HG03196 (cell line): ENCODE data around the gene TAF3.
"Not testable (repeated sequence)": the region's sequence is repeated elsewhere in the genome, so short reads cannot be mapped to it uniquely, and the experiment has no call there.

ENCODE experiments used
- ATAC-seq: cut with Tn5 transposase; IDR thresholded peaks from one replicate; pipeline ENCODE4 v1.9.1; 2021; ENCODE audit not compliant: unreplicated experiment

Gene TAF3

GRCh38 chr10:7811743-7812142, 6.6 kb upstream of the TAF3 start:
- ATAC-seq, result not testable (repeated sequence)

- ATAC-seq, result no peak
Measured at GRCh38 chr10:7813481-7813880, 4.8 kb upstream of the TAF3 start.

GRCh38 chr10:7817576-7817975, 729 bp upstream of the TAF3 start:
- no peak for ATAC-seq

GRCh38 chr10:7817984-7818294, 366 bp upstream of the TAF3 start:
- no peak for ATAC-seq

GRCh38 chr10:7819121-7819460, 786 bp downstream of the TAF3 start:
- ATAC-seq, result peak; percentile 43

- ATAC-seq, result no peak
Measured at GRCh38 chr10:7824251-7824650, 5.9 kb downstream of the TAF3 start.

GRCh38 chr10:7826971-7827370, 8.7 kb downstream of the TAF3 start:
- no peak for ATAC-seq

GRCh38 chr10:7829289-7829834, 11.1 kb downstream of the TAF3 start:
- ATAC-seq, result no peak

GRCh38 chr10:7832060-7832459, 13.8 kb downstream of the TAF3 start:
- ATAC-seq, result no peak

GRCh38 chr10:7833210-7833609, 14.9 kb downstream of the TAF3 start:
- ATAC-seq, result no peak

GRCh38 chr10:7834262-7834661, 16.0 kb downstream of the TAF3 start:
- no peak for ATAC-seq

- no peak for ATAC-seq
Measured at GRCh38 chr10:7836571-7836970, 18.3 kb downstream of the TAF3 start.

- no peak for ATAC-seq
Measured at GRCh38 chr10:7846591-7846990, 28.3 kb downstream of the TAF3 start.

GRCh38 chr10:7853226-7853842, 35.0 kb downstream of the TAF3 start:
- ATAC-seq, result no peak

GRCh38 chr10:7853890-7854289, 35.6 kb downstream of the TAF3 start:
- ATAC-seq, result no peak

GRCh38 chr10:7855205-7855604, 36.9 kb downstream of the TAF3 start:
- ATAC-seq, result no peak

GRCh38 chr10:7856678-7857077, 38.4 kb downstream of the TAF3 start:
- no peak for ATAC-seq

GRCh38 chr10:7857262-7857661, 39.0 kb downstream of the TAF3 start:
- ATAC-seq, result no peak

GRCh38 chr10:7861509-7862120, 43.3 kb downstream of the TAF3 start:
- ATAC-seq, result no peak

GRCh38 chr10:7862121-7862514, 43.8 kb downstream of the TAF3 start:
- no peak for ATAC-seq

- ATAC-seq, result no peak
Measured at GRCh38 chr10:7866176-7866575, 47.9 kb downstream of the TAF3 start.

- ATAC-seq, result no peak
Measured at GRCh38 chr10:7872041-7872442, 53.7 kb downstream of the TAF3 start.

- no peak for ATAC-seq
Measured at GRCh38 chr10:7874864-7875263, 56.6 kb downstream of the TAF3 start.
